CD14-positive monocyte (primary cell): ENCODE measurements around the gene PLEKHA7. TPM values are rescaled to one million over a fixed set of nuclear protein-coding genes. Genes with fewer than 3 reads are reported as not detected.

Experiments used
- DNase-seq, 3 donors: peaks; one replicate each; pipeline ENCODE4 v3.0.0-alpha.2; 2011 to 2022
- H2AFZ ChIP-seq: 2 replicates; pipeline ENCODE4 v1.6.0; 2012; ENCODE audit warnings: mild to moderate bottlenecking, low read depth, low read length, inconsistent platforms; ENCODE audit not compliant: insufficient read depth, poor library complexity, severe bottlenecking
- H3K27ac ChIP-seq, 2 donors: 1 replicate in 1 of 2; 2 replicates in 1 of 2; pipeline ENCODE4 v1.5.1; 2012 to 2013; ENCODE audit warnings: low read length in 2 of 2, control low read depth in 1 of 2, inconsistent platforms in 1 of 2, low read depth in 1 of 2, mild to moderate bottlenecking in 1 of 2
- H3K27me3 ChIP-seq, 2 donors: one replicate each; pipeline versions ENCODE4 v1.6.0 to v1.6.1; 2011 to 2013; ENCODE audit warnings: low read length in 2 of 2; ENCODE audit not compliant: control insufficient read depth in 2 of 2, insufficient read depth in 2 of 2
- H3K36me3 ChIP-seq, 2 donors: replicated peaks in 1 of 2; 1 replicate in 1 of 2; 2 replicates in 1 of 2; pipeline versions ENCODE4 v1.5.1 to v1.6.1; 2012 to 2013; ENCODE audit warnings: low read length in 2 of 2, control low read depth in 1 of 2, inconsistent platforms in 1 of 2, mild to moderate bottlenecking in 1 of 2; ENCODE audit not compliant: insufficient read depth in 2 of 2, control insufficient read depth in 1 of 2
- H3K4me1 ChIP-seq, 2 donors: 1 replicate in 1 of 2; 2 replicates in 1 of 2; pipeline versions ENCODE4 v1.5.1 to v1.6.1; 2012 to 2013; ENCODE audit warnings: low read length in 2 of 2, control low read depth in 1 of 2, inconsistent platforms in 1 of 2, mild to moderate bottlenecking in 1 of 2, moderate library complexity in 1 of 2; ENCODE audit not compliant: insufficient read depth in 2 of 2, control insufficient read depth in 1 of 2
- H3K4me2 ChIP-seq: replicated peaks from 2 replicates; pipeline ENCODE3; 2012; ENCODE audit warnings: low read length, moderate library complexity, mild to moderate bottlenecking; ENCODE audit not compliant: poor library complexity, severe bottlenecking; ENCODE audit errors: extremely low read depth
- H3K4me3 ChIP-seq, 3 experiments: fragments of 200-600 bp in 1 of 3; sonication (generic) in 1 of 3; replicated peaks in 1 of 3; 1 replicate in 2 of 3; 2 replicates in 1 of 3; pipeline ENCODE4 v1.5.1; 2011 to 2013; ENCODE audit warnings: low read length in 3 of 3, mild to moderate bottlenecking in 3 of 3, control low read depth in 2 of 3, low read depth in 2 of 3, inconsistent platforms in 1 of 3, moderate library complexity in 1 of 3
- H3K79me2 ChIP-seq: 2 replicates; pipeline ENCODE4 v1.6.0; 2012; ENCODE audit warnings: mild to moderate bottlenecking, control low read depth, inconsistent platforms, low read length, moderate library complexity; ENCODE audit not compliant: insufficient read depth
- H3K9ac ChIP-seq: 2 replicates; pipeline ENCODE4 v1.6.0; 2017; ENCODE audit warnings: low read length, mild to moderate bottlenecking; ENCODE audit not compliant: insufficient read depth, poor library complexity, severe bottlenecking
- H3K9me3 ChIP-seq, 2 donors: replicated peaks in 1 of 2; 1 replicate in 1 of 2; 2 replicates in 1 of 2; pipeline versions ENCODE4 v1.5.1 to v1.6.1; 2012 to 2013; ENCODE audit warnings: low read length in 2 of 2, control low read depth in 1 of 2; ENCODE audit not compliant: control insufficient read depth in 1 of 2, insufficient read depth in 1 of 2
- H4K20me1 ChIP-seq: 2 replicates; pipeline ENCODE4 v1.6.0; 2012; ENCODE audit warnings: mild to moderate bottlenecking, low read length, control low read depth, moderate library complexity; ENCODE audit not compliant: insufficient read depth
- H3K27ac Mint-ChIP-seq, 7 donors: one replicate each; pipeline ENCODE4 v1.8.0; 2020; ENCODE audit warnings: mild to moderate bottlenecking in 7 of 7, mixed read lengths in 7 of 7, moderate library complexity in 6 of 7, inconsistent platforms in 2 of 7
- H3K27me3 Mint-ChIP-seq, 3 donors: one replicate each; pipeline ENCODE4 v1.8.0; 2021 to 2022; ENCODE audit warnings: low read depth in 3 of 3, mild to moderate bottlenecking in 3 of 3, mixed read lengths in 3 of 3, moderate library complexity in 3 of 3, inconsistent platforms in 1 of 3
- H3K36me3 Mint-ChIP-seq, 2 donors: one replicate each; pipeline ENCODE4 v1.8.0; 2020; ENCODE audit warnings: mixed read lengths in 2 of 2, inconsistent platforms in 1 of 2, mild to moderate bottlenecking in 1 of 2
- H3K4me1 Mint-ChIP-seq: one replicate; pipeline ENCODE4 v1.8.0; 2020; ENCODE audit warnings: mild to moderate bottlenecking, mixed read lengths
- H3K4me3 Mint-ChIP-seq, 2 donors: one replicate each; pipeline ENCODE4 v1.8.0; 2020; ENCODE audit warnings: mild to moderate bottlenecking in 2 of 2, mixed read lengths in 2 of 2, moderate library complexity in 1 of 2
- H3K9me3 Mint-ChIP-seq, 7 donors: one replicate each; pipeline ENCODE4 v1.8.0; 2020 to 2022; ENCODE audit warnings: mixed read lengths in 7 of 7, mild to moderate bottlenecking in 6 of 7, moderate library complexity in 6 of 7, inconsistent platforms in 2 of 7
- CTCF ChIP-seq: fragments of 200-600 bp; IDR thresholded peaks from one replicate; pipeline ENCODE4 v1.8.0; 2022; ENCODE audit warnings: antibody characterized with exemption, mild to moderate bottlenecking
- WGBS: methylation state at CpG from one replicate; pipeline ENCODE4 v1.1.5; 2013; ENCODE audit warnings: missing lambda C conversion rate; ENCODE audit not compliant: insufficient coverage; 5-methylcytosine and 5-hydroxymethylcytosine counted together
- intact Hi-C, 2 donors: fragments of 100-400 bp; cut with micrococcal nuclease; formaldehyde crosslinking; loops; one replicate each; pipeline versions ENCODE4 v1.15.0 to v1.15.1; 2023
- polyA plus RNA-seq, 3 donors: library from polyadenylated mRNA; depleted of rRNA in 1 of 3; unstranded in 2 of 3; stranded (reverse) in 1 of 3; fragments of 300-500 nt in 2 of 3; fragments of >200 nt in 1 of 3; fragmentation: Illumina TruSeq in 2 of 3; gene quantifications; 1 replicate in 2 of 3; 2 replicates in 1 of 3; pipeline ENCODE4 v1.2.3, GENCODE V29; 2012 to 2021

Gene PLEKHA7
- polyA plus RNA-seq, 3 donors: 0.05 to 0.92 (median 0.22) TPM

GRCh38 chr11:16811136-16812020 is 202.8 kb downstream of the PLEKHA7 start:
- Mint-ChIP-seq H3K4me3 (no peak overlapping the region), H3K27ac (peak overlapping the region in 4 of 7 donors; percentile 12 to 50 (median 35)), H3K27me3 (peaks cover 0 to 3% (median 2%) of the 10 kb centered on the region in 3 donors), H3K36me3 (no peaks in the 10 kb centered on the region), H3K9me3 (no peaks in the 10 kb centered on the region), H3K4me1 (peaks cover 97% of the 10 kb centered on the region)
- Histone ChIP-seq H3K4me1 (peaks cover 89 to 91% of the 10 kb centered on the region in 2 donors), H3K9ac (no peak overlapping the region), H3K9me3 (no peaks in the 10 kb centered on the region), H4K20me1 (no peaks in the 10 kb centered on the region), H3K27ac (no peak overlapping the region), H2AFZ (no peak overlapping the region), H3K4me2 (no peak overlapping the region), H3K79me2 (no peaks in the 10 kb centered on the region), H3K27me3 (no peaks in the 10 kb centered on the region), H3K4me3 (no peak overlapping the region), H3K36me3 (no peaks in the 10 kb centered on the region)
- no peak for TF ChIP-seq CTCF
- intact Hi-C loops: loop anchor here in 1 of 2 donors (2.0 kb wide), 1 partner anchor 21 kb away; no protein-coding TSS in a partner anchor
- WGBS: 89% methylated on average over 3 of the region's 3 CpGs
- no peak for DNase-seq

- WGBS: 2% methylated on average over 5 of the region's 11 CpGs
- peaks cover 88 to 90% of the 10 kb centered on the region in 2 donors for H3K4me1 ChIP-seq
- H4K20me1 ChIP-seq: no peaks in the 10 kb centered on the region
- no peaks in the 10 kb centered on the region for H3K79me2 ChIP-seq
- no peak for TF ChIP-seq CTCF
- H3K27ac ChIP-seq: peak overlapping the region; percentile 7 to 24
- peak overlapping the region; percentile 1 for H2AFZ ChIP-seq
- Mint-ChIP-seq H3K9me3 (no peaks in the 10 kb centered on the region), H3K27me3 (peaks cover 0 to 3% (median 2%) of the 10 kb centered on the region in 3 donors), H3K27ac (peak overlapping the region in 5 of 7 donors; percentile 59 to 79 (median 79)), H3K4me3 (peak overlapping the region; percentile 13 to 57), H3K4me1 (peaks cover 94% of the 10 kb centered on the region), H3K36me3 (no peaks in the 10 kb centered on the region)
- no peaks in the 10 kb centered on the region for H3K9me3 ChIP-seq
- H3K4me2 ChIP-seq: peak overlapping the region; percentile 4
- no peak overlapping the region for H3K9ac ChIP-seq
- H3K27me3 ChIP-seq: no peaks in the 10 kb centered on the region
- intact Hi-C loops: no loop called here
- H3K4me3 ChIP-seq: no peak overlapping the region
- peak; percentile 28 to 43 (median 38) for DNase-seq
- no peaks in the 10 kb centered on the region for H3K36me3 ChIP-seq
Measured at GRCh38 chr11:16809886-16810668, 204.1 kb downstream of the PLEKHA7 start.
